ENCODE results near the gene C16orf54.
"Not testable (repeated sequence)": the region's sequence is repeated elsewhere in the genome, so short reads cannot be mapped to it uniquely, and the experiment has no call there.

C16orf54 gene

DNA sequence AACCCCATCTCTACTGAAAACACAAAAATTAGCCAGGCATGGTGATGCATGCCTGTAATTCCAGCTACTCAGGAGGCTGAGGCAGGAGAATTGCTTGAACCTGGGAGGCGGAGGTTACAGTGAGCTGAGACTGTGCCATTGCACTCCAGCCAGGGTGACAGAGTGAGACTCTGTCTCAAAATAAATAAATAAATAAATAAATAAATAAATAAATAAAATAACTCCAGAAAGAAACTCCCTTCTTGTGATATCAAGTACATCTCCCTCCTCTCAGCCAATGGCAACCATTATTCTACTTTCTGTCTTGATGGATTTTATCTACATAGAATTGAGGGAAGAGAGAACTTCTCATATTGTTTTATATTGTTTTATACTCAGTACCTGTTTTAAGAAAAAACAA lies 38.6 kb downstream of the C16orf54 start:
- not testable (repeated sequence) for DNase-seq

GRCh38 chr16:29705030-29705429 lies 40.8 kb downstream of the C16orf54 start:
- DNase-seq, result no peak

DNA sequence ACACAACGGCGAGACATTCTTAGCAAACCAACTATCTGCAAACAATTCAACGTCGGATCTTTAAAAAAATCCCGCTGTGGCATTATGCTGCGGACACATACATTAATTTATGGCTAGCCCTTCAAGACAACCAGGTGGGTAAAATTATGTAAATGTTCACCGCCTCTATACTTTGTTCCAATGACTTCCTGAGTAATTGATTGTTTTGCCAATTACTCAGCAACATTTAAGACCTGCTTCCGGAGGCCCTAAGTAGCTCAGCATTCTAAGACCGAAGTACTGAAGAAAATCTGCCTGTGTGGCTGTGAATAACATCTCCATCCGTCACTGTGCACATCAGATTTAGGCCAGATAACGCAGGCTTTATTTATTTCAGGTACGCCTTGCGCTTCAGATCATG lies 43.5 kb downstream of the C16orf54 start:
- DNase-seq, result peak; percentile 59 to 81

- no peak for DNase-seq
These were observed 44.6 kb downstream of the C16orf54 start for GRCh38 chr16:29701214-29701555.

DNA sequence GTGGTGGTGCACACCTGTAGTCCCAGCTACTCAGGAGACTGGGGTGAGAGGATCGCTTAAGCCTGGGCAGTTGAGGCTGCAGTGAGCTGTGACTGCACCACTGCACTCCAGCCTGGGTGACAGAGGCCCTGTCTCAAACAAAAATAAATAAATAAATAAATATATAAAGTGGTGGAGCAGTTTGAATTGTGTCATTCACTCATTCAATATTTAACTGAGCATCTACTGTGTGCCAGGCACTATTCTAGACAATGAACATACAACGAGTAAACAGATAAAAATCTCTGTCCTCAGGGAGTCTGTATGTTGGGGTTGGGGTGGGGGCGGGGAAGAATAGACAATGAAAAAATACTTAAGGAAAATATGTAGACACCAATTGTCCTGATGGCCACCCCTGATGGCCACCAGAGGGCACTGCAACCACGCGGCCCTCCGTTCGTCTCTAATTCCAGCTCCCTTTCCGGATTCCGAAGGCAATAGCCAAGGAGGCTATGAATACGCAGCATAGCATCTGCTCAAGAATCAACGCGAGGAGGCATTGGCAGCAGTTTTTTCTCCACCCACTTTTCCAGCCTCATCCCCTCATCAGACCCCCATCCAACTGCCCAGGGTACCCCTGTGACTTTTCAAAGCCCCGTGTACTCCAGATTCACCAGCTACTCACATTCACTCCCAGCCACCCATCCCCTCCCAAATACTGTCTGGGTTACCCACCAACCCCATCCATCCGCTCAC lies 45.4 kb downstream of the C16orf54 start:
- peak; percentile 82 for DNase-seq

GRCh38 chr16:29699324-29700219 lies 46.2 kb downstream of the C16orf54 start:
- DNase-seq, result no peak

DNA sequence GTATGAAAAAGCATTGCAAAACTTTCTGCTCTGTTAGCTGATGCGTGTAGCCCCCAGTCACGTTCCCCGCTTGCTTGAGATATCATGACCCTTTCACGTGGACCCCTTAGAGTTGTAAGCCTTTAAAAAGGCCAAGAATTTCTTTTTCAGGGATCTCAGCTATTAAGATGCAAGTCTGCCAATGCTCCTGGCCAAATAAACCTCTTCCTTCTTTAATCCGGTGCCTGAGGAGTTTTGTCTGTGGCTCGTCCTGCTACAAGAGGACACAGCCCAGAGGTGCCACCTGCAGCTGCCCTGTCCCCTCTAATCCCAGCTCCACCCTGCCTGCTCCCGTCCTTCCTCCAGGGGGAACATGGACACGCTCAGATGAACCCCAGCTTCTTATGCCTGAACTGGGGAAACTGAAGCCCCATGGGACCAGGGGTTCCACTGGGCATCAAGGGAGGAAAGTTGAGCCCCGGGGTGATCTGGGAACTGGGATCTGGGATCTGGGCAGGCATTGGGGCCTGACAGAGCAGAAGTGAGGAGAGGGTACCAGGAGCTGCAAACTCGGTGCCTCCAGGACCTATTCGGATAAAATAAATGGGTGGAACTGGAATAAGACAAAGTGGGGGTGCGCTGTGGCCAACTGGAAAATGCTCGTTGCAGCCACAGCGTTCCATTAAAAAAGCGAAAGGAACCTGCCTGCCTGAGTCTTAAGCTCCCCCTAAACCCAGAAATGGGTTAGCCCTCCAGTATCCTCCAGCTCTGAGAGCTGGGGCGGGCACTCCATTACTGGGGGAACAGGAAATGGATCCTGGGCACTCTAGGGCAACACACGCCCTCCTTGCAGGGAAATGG lies 47.1 kb downstream of the C16orf54 start:
- no peak for DNase-seq

GRCh38 chr16:29698042-29698441 lies 47.7 kb downstream of the C16orf54 start:
- DNase-seq, result no peak

GRCh38 chr16:29697391-29697790 lies 48.4 kb downstream of the C16orf54 start:
- no peak for DNase-seq

DNA sequence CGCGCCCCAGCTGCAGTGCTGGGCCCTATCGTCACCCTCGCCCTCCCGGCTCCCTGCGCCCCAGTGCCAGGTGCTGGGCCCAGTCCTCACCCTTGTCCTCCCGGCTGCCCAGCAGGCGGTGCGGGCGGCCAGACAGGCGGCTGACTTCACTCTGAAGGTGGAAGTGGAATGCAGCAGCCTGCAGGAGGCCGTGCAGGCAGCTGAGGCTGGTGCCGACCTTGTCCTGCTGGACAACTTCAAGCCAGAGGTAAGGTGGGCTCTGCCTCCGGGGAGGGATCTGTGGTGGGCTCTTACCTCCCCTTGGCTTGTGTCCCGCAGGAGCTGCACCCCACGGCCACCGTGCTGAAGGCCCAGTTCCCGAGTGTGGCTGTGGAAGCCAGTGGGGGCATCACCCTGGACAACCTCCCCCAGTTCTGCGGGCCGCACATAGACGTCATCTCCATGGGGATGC lies 48.9 kb downstream of the C16orf54 start:
- DNase-seq, result no peak

GRCh38 chr16:29695675-29696074 lies 50.1 kb downstream of the C16orf54 start:
- DNase-seq, result not testable (repeated sequence)

GRCh38 chr16:29694384-29695195 lies 51.2 kb downstream of the C16orf54 start:
- DNase-seq, result no peak

DNA sequence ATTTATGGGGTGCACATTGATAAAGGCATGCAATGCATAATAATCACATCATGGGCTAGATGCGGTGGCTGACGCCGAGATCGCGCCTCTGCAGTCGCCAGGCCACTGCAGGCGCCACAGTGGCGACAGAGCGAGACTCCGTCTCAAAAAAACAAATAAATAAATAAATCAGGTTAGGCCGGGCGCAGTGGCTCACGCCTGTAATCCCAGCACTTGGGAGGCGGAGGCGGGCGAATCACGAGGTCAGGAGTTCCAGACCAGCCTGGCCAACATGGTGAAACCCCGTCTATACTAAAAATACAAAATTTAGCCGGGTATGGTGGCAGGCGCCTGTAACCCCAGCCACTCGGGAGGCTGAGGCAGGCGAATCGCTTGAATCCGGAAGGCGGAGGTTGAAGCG lies 53.2 kb downstream of the C16orf54 start:
- DNase-seq, result not testable (repeated sequence)

Measured in CD4-positive, alpha-beta T cell treated with Interleukin-4 for 1 hour (primary cell).